ENCODE measurements around the gene ADH7. TPM values are rescaled to one million over a fixed set of nuclear protein-coding genes. Genes with fewer than 3 reads are reported as not detected.

The ADH7 gene
- total RNA-seq, 1 experiment from 2014 or later: not detected

GRCh38 chr4:99362768-99363167, 72.4 kb downstream of the ADH7 start:
- Histone ChIP-seq H3K4me1 (ENCODE audit: insufficient read depth, low read length, poor library complexity, severe bottlenecking) (no peaks in the 10 kb centered on the region), H3K27ac (ENCODE audit: low read depth, low read length, poor library complexity, severe bottlenecking) (no peak overlapping the region), H3K27me3 (replicated peaks; ENCODE audit: insufficient read depth, low read depth, low read length, poor library complexity) (no peaks in the 10 kb centered on the region), H3K36me3 (ENCODE audit: insufficient read depth, low read length, poor library complexity, severe bottlenecking) (no peaks in the 10 kb centered on the region), H3K9me3 (ENCODE audit: low read depth, low read length, poor library complexity, severe bottlenecking) (peaks cover 3% of the 10 kb centered on the region), H3K4me3 (ENCODE audit: low read depth, low read length, poor library complexity, severe bottlenecking) (no peak overlapping the region)
- intact Hi-C loops (cut with micrococcal nuclease; ENCODE audit: unreplicated experiment): no loop called here
- no peak for DNase-seq (ENCODE audit: low spot score)
- no TSS peak for BruUV-seq (replicated peaks)
- POLR2A ChIA-PET (ENCODE audit: low non-redundant PET): no interaction called here
- TF ChIP-seq CTCF (conservative IDR thresholded peaks at IDR 0.05; ENCODE audit: low read depth, low read length) (no peak), EZH2 (IDR thresholded peaks at IDR 0.05; ENCODE audit: borderline replicate concordance, low read depth, low read length, poor library complexity, severe bottlenecking) (no peak)
- CTCF ChIA-PET: no interaction called here

Other genes starting within 250 kb of the ADH7 start
- not detected in 2 replicates for gene ADH6, start 216.1 kb downstream of the ADH7 start, total RNA-seq (2021)
- not detected in 2 replicates for gene ADH1A, start 144.4 kb downstream of the ADH7 start, total RNA-seq (2021)
- not detected in 2 replicates for gene ADH1B, start 113.9 kb downstream of the ADH7 start, total RNA-seq (2021)
- gene ADH1C, start 82.6 kb downstream of the ADH7 start, total RNA-seq (2021): not detected in 2 replicates
- not detected in 2 replicates for gene C4orf17, start 75.7 kb upstream of the ADH7 start, total RNA-seq (2021)
- gene TRMT10A, start 128.7 kb upstream of the ADH7 start, total RNA-seq (2021): 2.4 and 4.6 TPM in 2 replicates
- gene MTTP, start 139.5 kb upstream of the ADH7 start, total RNA-seq (2021): not detected in 2 replicates
- not detected in 2 replicates for gene C4orf54, start 222.5 kb upstream of the ADH7 start, total RNA-seq (2021)

Measured in A673 (cell line).